Activated naive CD4-positive, alpha-beta T cell treated with anti-CD3 and anti-CD28 coated beads for 36 hours (primary cell): ENCODE results near the gene SMOC2. TPM values are rescaled to one million over a fixed set of nuclear protein-coding genes. Genes with fewer than 3 reads are reported as not detected.

Experiments
- CTCF ChIA-PET: fragments of 350-600 bp; sonication (Branson Sonifier 250); formaldehyde crosslinking; loops from one replicate; lab custom pipeline; 2021; ENCODE audit warnings: antibody characterized with exemption; lab: Charles Lee
- DNase-seq: peaks from one replicate; pipeline ENCODE4 v3.0.0-alpha.2; 2020
- H3K27ac Mint-ChIP-seq: one replicate; pipeline ENCODE4 v1.8.0; 2021; ENCODE audit warnings: mild to moderate bottlenecking, mixed read lengths
- H3K27me3 Mint-ChIP-seq: one replicate; pipeline ENCODE4 v1.8.0; 2021; ENCODE audit warnings: low read depth, mixed read lengths
- H3K36me3 Mint-ChIP-seq: one replicate; pipeline ENCODE4 v1.8.0; 2021; ENCODE audit warnings: low read depth, mixed read lengths
- H3K4me1 Mint-ChIP-seq: one replicate; pipeline ENCODE4 v1.8.0; 2021; ENCODE audit warnings: low read depth, mixed read lengths
- H3K4me3 Mint-ChIP-seq: one replicate; pipeline ENCODE4 v1.8.0; 2021; ENCODE audit warnings: mild to moderate bottlenecking, moderate library complexity, mixed read lengths
- H3K9me3 Mint-ChIP-seq: one replicate; pipeline ENCODE4 v1.8.0; 2021; ENCODE audit warnings: mixed read lengths
- intact Hi-C: fragments of 100-400 bp; cut with micrococcal nuclease; formaldehyde crosslinking; loops from one replicate; pipeline ENCODE4 v1.15.1; 2023
- total RNA-seq, 2 experiments: library from RNA; stranded (reverse); gene quantifications; one replicate each; pipeline ENCODE4 v1.2.3, GENCODE V29; 2021

Gene SMOC2
- total RNA-seq, 2 experiments from 2014 or later = not detected

- CTCF ChIA-PET = no interaction called here
- H3K36me3 Mint-ChIP-seq = no peaks in the 10 kb centered on the region
These were observed 142.8 kb downstream of the SMOC2 start for GRCh38 chr6:168583821-168584220.

GRCh38 chr6:168584249-168584648 is 143.3 kb downstream of the SMOC2 start:
- Mint-ChIP-seq H3K27ac (no peak overlapping the region), H3K4me1 (no peaks in the 10 kb centered on the region), H3K27me3 (no peaks in the 10 kb centered on the region), H3K36me3 (no peaks in the 10 kb centered on the region), H3K9me3 (no peaks in the 10 kb centered on the region), H3K4me3 (no peak overlapping the region)
- no peak for DNase-seq
- CTCF ChIA-PET = no interaction called here
- intact Hi-C loops = no loop called here

More at GRCh38 chr6:168583821-168584220, 142.8 kb downstream of the SMOC2 start:
- H3K9me3 Mint-ChIP-seq = no peaks in the 10 kb centered on the region
- no peak for DNase-seq
- no peaks in the 10 kb centered on the region for H3K4me1 Mint-ChIP-seq
- H3K27ac Mint-ChIP-seq = no peak overlapping the region
- H3K27me3 Mint-ChIP-seq = no peaks in the 10 kb centered on the region
- intact Hi-C loops = no loop called here
- no peak overlapping the region for H3K4me3 Mint-ChIP-seq

- H3K36me3 Mint-ChIP-seq = no peaks in the 10 kb centered on the region
- no peaks in the 10 kb centered on the region for H3K9me3 Mint-ChIP-seq
- H3K27ac Mint-ChIP-seq = no peak overlapping the region
- no peak overlapping the region for H3K4me3 Mint-ChIP-seq
- no peaks in the 10 kb centered on the region for H3K27me3 Mint-ChIP-seq
- intact Hi-C loops = no loop called here
- H3K4me1 Mint-ChIP-seq = no peaks in the 10 kb centered on the region
- no peak for DNase-seq
- CTCF ChIA-PET = no interaction called here
These were observed 143.7 kb downstream of the SMOC2 start for GRCh38 chr6:168584671-168585070.

GRCh38 chr6:168585441-168585840 is 144.5 kb downstream of the SMOC2 start:
- no peaks in the 10 kb centered on the region for H3K36me3 Mint-ChIP-seq
- DNase-seq = no peak
- no peak overlapping the region for H3K4me3 Mint-ChIP-seq
- intact Hi-C loops = no loop called here
- no peaks in the 10 kb centered on the region for H3K4me1 Mint-ChIP-seq
- CTCF ChIA-PET = no interaction called here
- H3K9me3 Mint-ChIP-seq = no peaks in the 10 kb centered on the region
- H3K27ac Mint-ChIP-seq = no peak overlapping the region
- no peaks in the 10 kb centered on the region for H3K27me3 Mint-ChIP-seq

GRCh38 chr6:168589275-168589674 is 148.3 kb downstream of the SMOC2 start:
- DNase-seq = no peak
- H3K27ac Mint-ChIP-seq = no peak overlapping the region
- no peaks in the 10 kb centered on the region for H3K27me3 Mint-ChIP-seq
- no peaks in the 10 kb centered on the region for H3K36me3 Mint-ChIP-seq
- H3K9me3 Mint-ChIP-seq = no peaks in the 10 kb centered on the region
- intact Hi-C loops = no loop called here
- H3K4me1 Mint-ChIP-seq = no peaks in the 10 kb centered on the region
- no peak overlapping the region for H3K4me3 Mint-ChIP-seq
- CTCF ChIA-PET = no interaction called here

- Mint-ChIP-seq H3K4me3 (no peak overlapping the region), H3K36me3 (no peaks in the 10 kb centered on the region), H3K27me3 (no peaks in the 10 kb centered on the region), H3K4me1 (no peaks in the 10 kb centered on the region), H3K9me3 (no peaks in the 10 kb centered on the region), H3K27ac (no peak overlapping the region)
- intact Hi-C loops = no loop called here
- CTCF ChIA-PET = interaction anchor here (0.6 kb wide), 1 partner anchor 11 kb away, joined by 3 read pairs; no protein-coding TSS in a partner anchor
- DNase-seq = no peak
These were observed 149.4 kb downstream of the SMOC2 start for GRCh38 chr6:168590406-168590805.

GRCh38 chr6:168596344-168596743 is 155.4 kb downstream of the SMOC2 start:
- CTCF ChIA-PET = no interaction called here
- no peak overlapping the region for H3K27ac Mint-ChIP-seq
- no peaks in the 10 kb centered on the region for H3K9me3 Mint-ChIP-seq
- DNase-seq = no peak
- no peak overlapping the region for H3K4me3 Mint-ChIP-seq
- no peaks in the 10 kb centered on the region for H3K4me1 Mint-ChIP-seq
- intact Hi-C loops = no loop called here
- peaks cover 2% of the 10 kb centered on the region for H3K27me3 Mint-ChIP-seq
- no peaks in the 10 kb centered on the region for H3K36me3 Mint-ChIP-seq

GRCh38 chr6:168597471-168597875 is 156.5 kb downstream of the SMOC2 start:
- intact Hi-C loops = no loop called here
- Mint-ChIP-seq H3K27ac (no peak overlapping the region), H3K9me3 (no peaks in the 10 kb centered on the region), H3K4me1 (no peaks in the 10 kb centered on the region), H3K36me3 (no peaks in the 10 kb centered on the region), H3K4me3 (no peak overlapping the region), H3K27me3 (peaks cover 6% of the 10 kb centered on the region)
- DNase-seq = no peak
- CTCF ChIA-PET = no interaction called here

GRCh38 chr6:168598251-168599117 is 157.5 kb downstream of the SMOC2 start:
- H3K27me3 Mint-ChIP-seq = peaks cover 9% of the 10 kb centered on the region

GRCh38 chr6:168599118-168599494 is 158.1 kb downstream of the SMOC2 start:
- Mint-ChIP-seq H3K4me1 (no peaks in the 10 kb centered on the region), H3K4me3 (no peak overlapping the region), H3K9me3 (no peaks in the 10 kb centered on the region), H3K27ac (no peak overlapping the region), H3K36me3 (no peaks in the 10 kb centered on the region), H3K27me3 (peaks cover 9% of the 10 kb centered on the region)
- CTCF ChIA-PET = no interaction called here
- DNase-seq = no peak
- intact Hi-C loops = no loop called here

More at GRCh38 chr6:168598251-168599117, 157.5 kb downstream of the SMOC2 start:
- Mint-ChIP-seq H3K36me3 (no peaks in the 10 kb centered on the region), H3K4me3 (no peak overlapping the region), H3K9me3 (no peaks in the 10 kb centered on the region), H3K4me1 (no peaks in the 10 kb centered on the region), H3K27ac (no peak overlapping the region)
- intact Hi-C loops = no loop called here
- DNase-seq = no peak
- CTCF ChIA-PET = no interaction called here

- Mint-ChIP-seq H3K36me3 (no peaks in the 10 kb centered on the region), H3K9me3 (no peaks in the 10 kb centered on the region), H3K27ac (no peak overlapping the region), H3K27me3 (peaks cover 12% of the 10 kb centered on the region), H3K4me3 (no peak overlapping the region), H3K4me1 (no peaks in the 10 kb centered on the region)
- CTCF ChIA-PET = no interaction called here
- intact Hi-C loops = no loop called here
- DNase-seq = no peak
These were observed 158.9 kb downstream of the SMOC2 start for GRCh38 chr6:168599769-168600330.

- Mint-ChIP-seq H3K4me3 (no peak overlapping the region), H3K9me3 (no peaks in the 10 kb centered on the region), H3K4me1 (no peaks in the 10 kb centered on the region), H3K27ac (no peak overlapping the region), H3K27me3 (peaks cover 15% of the 10 kb centered on the region), H3K36me3 (no peaks in the 10 kb centered on the region)
- DNase-seq = no peak
- CTCF ChIA-PET = no interaction called here
- intact Hi-C loops = no loop called here
These were observed 159.4 kb downstream of the SMOC2 start for GRCh38 chr6:168600381-168600780.

- H3K9me3 Mint-ChIP-seq = no peaks in the 10 kb centered on the region
- H3K27me3 Mint-ChIP-seq = peaks cover 15% of the 10 kb centered on the region
- CTCF ChIA-PET = no interaction called here
- no peak for DNase-seq
- H3K4me3 Mint-ChIP-seq = no peak overlapping the region
- H3K4me1 Mint-ChIP-seq = no peaks in the 10 kb centered on the region
- no peak overlapping the region for H3K27ac Mint-ChIP-seq
- intact Hi-C loops = no loop called here
- no peaks in the 10 kb centered on the region for H3K36me3 Mint-ChIP-seq
These were observed 160.1 kb downstream of the SMOC2 start for GRCh38 chr6:168601111-168601510.
